HG03103 (cell line): ENCODE data around the gene COQ10B.

Experiments used
- ATAC-seq: cut with Tn5 transposase; IDR thresholded peaks from one replicate; pipeline ENCODE4 v1.9.1; 2021; ENCODE audit warnings: low read depth; ENCODE audit not compliant: unreplicated experiment

Gene COQ10B

DNA sequence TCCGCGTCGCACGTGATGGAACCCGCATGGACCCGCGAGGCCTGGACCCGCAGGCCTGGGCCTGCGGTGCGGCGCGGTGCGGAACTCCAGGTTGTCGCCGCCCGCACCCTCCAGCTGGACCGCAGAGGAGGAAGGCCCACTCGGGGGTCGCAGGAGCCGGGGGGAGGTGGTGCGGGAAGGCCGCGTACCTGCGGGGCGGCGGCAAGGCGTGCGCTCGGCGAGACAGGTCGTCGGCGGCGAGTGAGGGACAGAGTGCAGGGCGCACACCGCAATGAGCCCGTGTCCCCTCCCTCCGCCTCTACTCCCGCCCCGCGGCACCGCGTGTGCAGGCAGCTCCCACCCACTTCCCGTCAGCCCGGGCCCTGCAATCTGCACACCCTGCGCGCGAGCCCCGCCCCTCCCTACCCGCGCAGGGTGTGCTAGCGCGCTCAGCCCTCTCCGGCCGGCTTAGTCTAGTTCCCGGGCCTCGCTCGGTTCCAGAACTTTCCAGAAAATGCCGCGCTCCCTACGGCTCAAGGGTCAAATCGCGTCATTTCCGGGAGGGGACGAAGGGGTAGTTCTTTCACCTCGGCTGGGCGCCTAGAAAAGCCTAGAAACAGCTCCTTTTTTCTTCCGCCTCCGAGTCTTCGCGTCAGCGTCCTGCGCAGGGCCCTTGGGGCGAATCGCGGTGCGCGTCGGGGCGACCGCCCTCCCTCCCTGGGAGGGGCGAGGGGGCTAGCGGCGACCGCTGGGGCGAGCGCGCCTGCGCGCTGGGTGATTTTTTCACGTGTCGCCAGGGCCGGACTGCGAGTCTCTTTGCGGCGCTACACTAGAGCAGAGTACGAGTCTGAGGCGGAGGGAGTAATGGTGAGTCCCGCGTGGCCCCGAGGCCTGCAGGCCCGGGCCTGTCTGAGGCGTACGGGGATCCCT, 46.5 kb downstream of the COQ10B start, which contains the start of the genes HSPD1 and HSPE1:
Gene HSPD1 (minus strand): TSS at position 247 of the 909 bp plus-strand sequence. CDS start 992 bp downstream, outside the sequence.
Gene HSPE1 (plus strand): TSS at position 786 of the 909 bp plus-strand sequence. CDS start 58 bp downstream, at position 844.
- ATAC-seq: peak; percentile 72

DNA sequence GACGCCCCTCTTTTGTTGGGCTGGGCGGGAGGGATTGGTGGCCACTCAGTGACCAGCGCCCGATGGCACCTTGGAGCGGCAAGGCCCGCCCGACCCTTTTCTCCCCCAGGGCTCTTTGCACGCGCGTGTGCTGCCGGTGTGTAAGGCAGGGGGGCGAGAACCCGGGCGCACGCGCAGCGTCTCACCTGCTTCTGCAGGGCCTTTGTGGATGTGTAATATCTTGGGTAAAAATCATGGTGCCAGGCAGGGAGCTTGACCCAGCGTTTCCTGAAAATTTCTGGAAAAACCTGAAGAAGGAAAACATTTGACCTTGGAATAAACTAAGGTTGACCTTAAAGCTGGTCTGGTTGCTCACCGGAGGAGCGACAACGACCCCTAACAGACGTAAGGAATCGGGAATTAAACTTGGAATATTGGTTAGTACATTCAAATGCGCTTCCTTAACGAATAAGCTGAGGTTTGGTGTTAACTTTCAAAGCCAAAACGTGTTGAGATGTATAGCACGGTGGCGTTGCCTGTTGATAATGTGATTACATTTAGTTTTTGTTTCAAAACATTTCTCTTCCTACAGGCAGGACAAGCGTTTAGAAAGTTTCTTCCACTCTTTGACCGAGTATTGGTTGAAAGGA, 47.3 kb downstream of the COQ10B start:
- ATAC-seq: peak; percentile 3

DNA sequence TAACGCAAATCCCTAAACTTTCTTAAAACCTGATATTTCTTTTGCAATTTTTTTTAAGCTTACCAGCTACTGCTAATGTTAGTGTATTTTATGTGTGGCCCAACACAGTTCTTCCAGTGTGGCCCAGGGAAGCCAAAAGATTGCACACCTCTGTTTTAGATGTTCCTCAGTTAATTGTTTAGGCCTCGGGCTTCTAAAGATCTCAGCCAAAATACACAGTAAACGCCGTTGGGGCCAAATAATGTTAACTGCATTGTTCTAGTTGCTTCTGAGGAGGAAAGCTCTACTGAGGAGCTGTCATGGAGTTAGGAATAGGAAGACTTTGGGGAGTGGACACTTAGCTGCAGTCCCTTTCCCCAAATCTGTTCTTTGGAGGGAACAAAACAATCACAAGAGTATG, 48.8 kb downstream of the COQ10B start:
- ATAC-seq: no peak

DNA sequence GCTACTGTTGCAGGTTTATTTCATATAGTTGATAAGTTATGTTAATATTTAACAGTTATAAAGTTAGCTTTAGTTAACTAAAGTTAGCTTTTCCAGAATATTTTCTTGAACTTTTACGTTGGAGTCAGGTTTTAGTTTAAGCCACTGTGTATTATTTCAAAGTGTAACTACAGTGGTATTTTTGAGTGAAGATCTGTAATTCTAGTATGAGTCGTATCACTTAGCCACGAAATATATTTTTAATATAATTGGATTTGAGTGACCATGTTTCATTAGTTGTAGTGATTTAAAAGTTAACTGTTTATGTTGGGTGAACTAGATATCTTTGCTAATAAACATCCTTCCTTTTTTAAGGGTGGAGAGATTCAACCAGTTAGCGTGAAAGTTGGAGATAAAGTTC, 49.3 kb downstream of the COQ10B start:
- ATAC-seq: no peak

DNA sequence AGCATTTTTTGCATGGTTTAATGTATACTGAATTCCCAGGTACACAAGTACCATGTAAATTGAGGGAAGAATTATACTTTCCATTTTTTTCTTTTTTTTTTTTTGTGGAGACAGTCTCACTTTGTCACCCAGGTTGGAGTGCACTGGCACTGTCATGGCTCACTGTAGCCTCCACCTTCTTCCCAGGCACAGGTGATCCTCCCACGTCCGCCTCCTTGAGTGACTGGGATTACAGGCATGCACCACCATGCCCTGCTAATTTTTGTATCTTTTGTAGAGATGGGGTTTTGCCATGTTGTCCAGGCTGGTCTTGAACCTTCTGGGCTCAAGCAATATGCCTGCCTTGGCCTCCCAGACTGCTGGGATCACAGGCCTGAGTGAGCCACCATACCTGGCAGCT, 50.6 kb downstream of the COQ10B start:
- no peak for ATAC-seq

DNA sequence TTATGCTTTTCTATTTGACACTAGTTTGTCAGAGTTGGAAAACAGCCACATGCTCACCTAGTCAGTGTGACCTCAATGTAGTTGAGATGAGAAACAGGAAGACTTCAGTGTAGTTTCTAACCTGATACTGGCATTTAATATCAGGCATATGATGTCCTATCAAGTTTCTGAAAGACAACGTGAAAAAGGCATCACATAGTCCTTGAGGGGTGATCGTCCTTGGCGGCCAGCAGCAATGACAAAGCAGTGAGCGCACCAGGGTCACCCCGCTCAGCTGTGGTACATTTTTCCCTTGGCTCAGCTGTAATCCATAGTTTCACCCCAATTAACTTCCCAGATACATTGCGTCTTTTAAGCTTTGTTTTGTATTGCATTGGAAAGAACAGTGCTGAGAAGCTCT, 51.2 kb downstream of the COQ10B start:
- ATAC-seq: no peak

DNA sequence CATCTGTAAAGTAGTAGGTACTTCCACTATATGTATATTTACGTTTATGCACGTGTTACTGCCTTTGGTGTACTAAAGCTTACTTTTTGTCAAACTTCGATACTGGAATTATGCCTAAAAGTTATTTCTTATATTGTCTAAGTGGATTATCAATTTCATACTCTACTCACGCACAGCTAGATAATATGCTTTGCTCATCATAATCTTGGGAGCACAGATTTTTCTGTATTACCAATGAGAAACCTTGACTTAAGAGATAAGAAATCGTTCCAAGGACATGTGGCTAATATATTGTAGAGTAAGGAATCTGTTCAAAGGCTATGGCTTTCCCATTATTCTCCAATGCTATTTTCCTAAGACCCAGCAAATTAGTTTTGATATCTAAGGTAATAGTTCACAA, 53.3 kb downstream of the COQ10B start:
- no peak for ATAC-seq

DNA sequence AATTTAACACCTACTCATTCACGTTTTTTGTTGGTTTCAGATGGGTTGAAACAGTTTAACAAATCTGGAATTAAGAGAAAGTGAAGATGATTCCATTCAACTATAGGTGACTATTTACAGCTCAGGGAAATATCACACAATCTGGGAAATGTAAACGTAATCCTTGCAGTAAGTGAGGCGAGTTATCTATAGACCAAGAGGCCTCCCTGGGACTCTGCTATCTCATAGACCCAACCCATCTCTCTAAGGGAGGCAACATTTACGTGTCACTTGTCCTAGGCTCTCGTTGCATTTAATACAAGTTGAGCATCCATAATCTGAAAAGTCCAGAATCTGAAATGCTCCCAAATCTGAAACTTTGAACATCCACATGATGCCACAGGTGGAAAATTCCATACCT, 60.6 kb downstream of the COQ10B start:
- ATAC-seq: no peak

DNA sequence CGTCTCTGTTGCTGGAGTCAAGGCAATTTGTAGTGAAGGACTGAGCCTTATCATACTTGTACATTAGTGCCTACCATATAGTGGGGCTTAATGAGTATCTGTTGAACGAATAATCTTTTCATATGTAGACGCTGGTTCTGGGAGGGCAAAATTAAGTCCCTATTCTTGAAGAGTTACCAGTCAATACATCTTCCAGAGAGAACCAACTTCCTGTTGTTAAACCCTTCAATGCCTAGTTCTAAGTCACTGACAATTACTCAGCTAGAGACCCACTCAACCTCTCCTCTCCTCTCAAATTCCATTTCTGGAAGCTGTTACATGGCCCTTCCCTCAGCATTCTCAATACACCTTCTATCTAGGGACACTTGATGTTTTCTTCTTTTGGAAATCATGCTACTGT, 61.4 kb downstream of the COQ10B start:
- no peak for ATAC-seq

DNA sequence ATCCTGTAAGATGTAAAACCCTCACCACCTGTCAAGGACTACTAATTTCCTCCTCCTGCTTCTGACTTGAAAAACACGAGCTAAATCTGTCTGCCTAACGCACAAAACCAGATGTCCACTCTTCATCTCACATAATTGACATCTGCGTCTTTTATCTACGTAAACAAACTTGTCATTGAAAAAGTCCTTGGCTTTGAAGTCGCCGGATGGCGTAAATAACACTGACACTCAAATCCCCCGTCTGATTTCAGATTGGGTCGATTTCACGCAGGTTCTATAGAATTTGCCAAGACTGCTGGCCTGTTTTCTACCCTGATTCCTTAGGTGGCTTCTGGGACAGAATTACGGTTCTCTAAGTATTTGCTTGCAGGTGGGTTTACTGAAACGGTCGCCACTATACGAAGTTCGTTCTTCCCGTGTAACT, 62.0 kb downstream of the COQ10B start:
- ATAC-seq: peak; percentile 2

DNA sequence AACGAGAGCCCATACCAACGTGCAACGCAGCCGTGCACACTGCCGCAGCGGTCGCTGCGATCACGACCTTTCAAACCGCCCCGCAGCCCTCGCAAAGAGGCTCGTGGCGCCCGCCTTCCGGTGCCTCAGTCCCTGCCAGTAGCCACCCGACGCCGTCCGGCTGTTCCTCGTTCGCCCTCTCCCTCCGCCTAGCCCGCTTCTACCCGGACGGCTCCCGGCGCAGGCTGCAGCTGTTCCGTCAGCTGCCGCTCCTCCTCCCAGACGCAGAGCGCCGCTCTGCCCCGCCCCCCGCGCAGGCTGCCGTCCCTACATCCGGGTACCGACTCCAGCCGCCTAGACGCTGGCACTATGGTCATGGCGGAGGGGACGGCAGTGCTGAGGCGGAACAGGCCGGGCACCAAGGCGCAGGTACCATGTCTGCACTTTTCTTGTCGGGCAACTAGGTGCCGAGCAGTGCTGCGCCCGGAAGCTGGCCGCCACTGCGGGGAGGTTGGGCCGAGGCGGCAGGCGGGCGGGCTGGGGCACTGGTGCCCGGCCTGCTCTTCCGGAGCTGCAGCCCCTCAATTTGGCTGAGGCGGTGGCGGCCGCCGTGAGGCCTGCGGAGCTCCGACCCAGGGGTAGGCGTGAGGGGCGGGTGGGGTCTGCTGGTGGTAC, 62.5 kb downstream of the COQ10B start, which contains the start of gene MOB4:
Gene MOB4 (plus strand): TSS at position 328 of the 654 bp plus-strand sequence. CDS start 21 bp downstream, at position 349.
- ATAC-seq: peak; percentile 90

DNA sequence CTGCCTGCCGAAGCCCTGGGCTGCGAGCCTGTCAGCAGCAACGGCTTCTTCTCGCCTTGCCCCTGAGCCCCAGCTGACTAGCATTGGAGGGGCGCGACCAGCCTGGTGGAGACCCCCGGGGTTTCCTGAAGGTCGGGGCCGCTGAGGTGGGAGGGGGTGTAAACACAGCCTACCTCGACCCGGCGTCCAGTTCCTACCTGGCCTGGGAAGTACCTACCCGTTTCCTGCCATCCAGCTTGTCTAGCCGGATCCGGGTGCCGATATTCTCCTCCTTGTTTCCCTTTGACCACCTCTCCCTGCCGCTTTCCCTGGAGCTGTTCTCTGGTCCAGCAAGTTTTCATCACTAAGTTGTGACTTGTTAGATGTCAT, 63.0 kb downstream of the COQ10B start:
- peak; percentile 4 for ATAC-seq

DNA sequence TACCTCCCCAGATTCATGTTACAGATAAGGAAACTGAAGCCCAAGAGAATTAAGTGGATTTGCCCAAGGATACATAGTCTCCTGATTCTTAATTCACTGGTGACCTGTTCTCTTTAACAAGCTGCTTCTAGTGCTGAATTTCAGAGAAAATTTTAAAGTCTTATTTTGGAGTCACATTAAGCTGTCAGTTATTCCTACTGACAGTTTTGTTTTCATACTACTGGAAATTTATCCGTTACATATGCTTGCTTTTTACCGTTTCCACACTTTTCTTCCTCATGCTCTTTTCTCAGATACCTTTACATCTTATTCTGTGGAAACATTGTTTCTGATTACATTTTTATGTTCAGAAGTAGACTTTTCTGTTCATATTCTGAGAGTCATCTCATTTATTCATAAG, 63.8 kb downstream of the COQ10B start:
- no peak for ATAC-seq
